Kidney (tissue), 14 donors: ENCODE data around the gene CORO2B. TPM values are rescaled to one million over a fixed set of nuclear protein-coding genes. Genes with fewer than 3 reads are reported as not detected.

Experiments used
- DNase-seq, 5 donors: peaks; one replicate each; pipeline ENCODE4 v3.0.0-alpha.2; 2013 to 2020
- FAIRE-seq: peaks from 2 replicates; lab custom pipeline; 2012; peaks lifted over from hg19 to GRCh38; lab: Jason Lieb, UNC
- H3K27ac ChIP-seq, 2 donors: one replicate each; pipeline ENCODE4 v1.7.0; 2013; ENCODE audit warnings: low read depth in 2 of 2, low read length in 2 of 2, inconsistent platforms in 1 of 2
- H3K27me3 ChIP-seq: one replicate; pipeline ENCODE4 v1.7.1; 2013; ENCODE audit warnings: low read length, inconsistent platforms; ENCODE audit not compliant: control insufficient read depth, insufficient read depth
- H3K36me3 ChIP-seq, 3 donors: one replicate each; pipeline versions ENCODE4 v1.7.0 to v1.7.1; 2013; ENCODE audit warnings: low read length in 3 of 3, control low read depth in 1 of 3, inconsistent platforms in 1 of 3; ENCODE audit not compliant: insufficient read depth in 3 of 3, control insufficient read depth in 2 of 3
- H3K4me1 ChIP-seq, 3 donors: one replicate each; pipeline versions ENCODE4 v1.7.0 to v1.7.1; 2013; ENCODE audit warnings: low read length in 3 of 3, inconsistent platforms in 1 of 3, low read depth in 1 of 3; ENCODE audit not compliant: control insufficient read depth in 2 of 3, insufficient read depth in 2 of 3
- H3K4me3 ChIP-seq, 3 donors: one replicate each; pipeline versions ENCODE4 v1.7.0 to v1.8.1; 2013; ENCODE audit warnings: low read length in 3 of 3, control low read depth in 1 of 3, inconsistent platforms in 1 of 3
- H3K9ac ChIP-seq, 3 donors: one replicate each; pipeline versions ENCODE4 v1.7.0 to v1.7.1; 2013; ENCODE audit warnings: low read length in 3 of 3, control low read depth in 1 of 3, inconsistent platforms in 1 of 3
- H3K9me3 ChIP-seq, 3 donors: one replicate each; pipeline versions ENCODE4 v1.7.0 to v1.7.1; 2013; ENCODE audit warnings: low read length in 3 of 3, control low read depth in 1 of 3, inconsistent platforms in 1 of 3; ENCODE audit not compliant: control insufficient read depth in 2 of 3, insufficient read depth in 1 of 3
- intact Hi-C: fragments of 100-400 bp; cut with DNase I; formaldehyde crosslinking; loops from one replicate; pipeline ENCODE4 v1.11.1; 2022
- polyA plus RNA-seq: library from polyadenylated mRNA; stranded (reverse); fragments of 350-450 nt; fragmentation: Illumina TruSeq; extraction: RNeasy Lipid Tissue Mini Kit (QIAGEN cat#74804); gene quantifications from one replicate; pipeline ENCODE4 v1.2.3, GENCODE V29; 2014; ENCODE audit warnings: low read depth, low replicate concordance; ENCODE audit not compliant: insufficient read depth
- total RNA-seq: library from RNA; stranded (reverse); fragmentation: NEBNext Ultra II Directional; extraction: Animal tissue kit (Norgen Biotek cat#: 25700); gene quantifications from one replicate; pipeline ENCODE4 v1.2.1, GENCODE V29; 2021
- TF ChIP-seq, protein P1 (sequence below): IDR thresholded peaks from 3 replicates; pipeline ENCODE4 v1.5.1; 2012; ENCODE audit warnings: mild to moderate bottlenecking, moderate library complexity, borderline replicate concordance; ENCODE audit not compliant: insufficient read depth; ENCODE audit errors: extremely low read depth
- donor health status: control.
- donor health status: control.
- donor health status: control.
- donor health status: control.
- donor health status: control.
- donor health status: DM: yes; HTN: yes; CAD: no.
- donor health status: Normal renal cell carcinoma (clear cell type).

CORO2B gene
- total and polyA plus RNA-seq, 2 donors from 2014 or later = 7.9 to 9.0 TPM

GRCh38 chr15:68615811-68616210 lies 37.0 kb downstream of the CORO2B start:
- no peaks in the 10 kb centered on the region for H3K27me3 ChIP-seq
- no peak for DNase-seq
- H3K9me3 ChIP-seq = no peaks in the 10 kb centered on the region
- TF ChIP-seq, protein P1, sequence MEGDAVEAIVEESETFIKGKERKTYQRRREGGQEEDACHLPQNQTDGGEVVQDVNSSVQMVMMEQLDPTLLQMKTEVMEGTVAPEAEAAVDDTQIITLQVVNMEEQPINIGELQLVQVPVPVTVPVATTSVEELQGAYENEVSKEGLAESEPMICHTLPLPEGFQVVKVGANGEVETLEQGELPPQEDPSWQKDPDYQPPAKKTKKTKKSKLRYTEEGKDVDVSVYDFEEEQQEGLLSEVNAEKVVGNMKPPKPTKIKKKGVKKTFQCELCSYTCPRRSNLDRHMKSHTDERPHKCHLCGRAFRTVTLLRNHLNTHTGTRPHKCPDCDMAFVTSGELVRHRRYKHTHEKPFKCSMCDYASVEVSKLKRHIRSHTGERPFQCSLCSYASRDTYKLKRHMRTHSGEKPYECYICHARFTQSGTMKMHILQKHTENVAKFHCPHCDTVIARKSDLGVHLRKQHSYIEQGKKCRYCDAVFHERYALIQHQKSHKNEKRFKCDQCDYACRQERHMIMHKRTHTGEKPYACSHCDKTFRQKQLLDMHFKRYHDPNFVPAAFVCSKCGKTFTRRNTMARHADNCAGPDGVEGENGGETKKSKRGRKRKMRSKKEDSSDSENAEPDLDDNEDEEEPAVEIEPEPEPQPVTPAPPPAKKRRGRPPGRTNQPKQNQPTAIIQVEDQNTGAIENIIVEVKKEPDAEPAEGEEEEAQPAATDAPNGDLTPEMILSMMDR = no peak
- FAIRE-seq = no peak
- H3K4me3 ChIP-seq = no peak overlapping the region
- no peak overlapping the region for H3K9ac ChIP-seq
- H3K27ac ChIP-seq = no peak overlapping the region
- H3K4me1 ChIP-seq = peaks cover 0 to 13% (median 2%) of the 10 kb centered on the region in 3 donors
- intact Hi-C loops = no loop called here
- H3K36me3 ChIP-seq = no peaks in the 10 kb centered on the region

DNA sequence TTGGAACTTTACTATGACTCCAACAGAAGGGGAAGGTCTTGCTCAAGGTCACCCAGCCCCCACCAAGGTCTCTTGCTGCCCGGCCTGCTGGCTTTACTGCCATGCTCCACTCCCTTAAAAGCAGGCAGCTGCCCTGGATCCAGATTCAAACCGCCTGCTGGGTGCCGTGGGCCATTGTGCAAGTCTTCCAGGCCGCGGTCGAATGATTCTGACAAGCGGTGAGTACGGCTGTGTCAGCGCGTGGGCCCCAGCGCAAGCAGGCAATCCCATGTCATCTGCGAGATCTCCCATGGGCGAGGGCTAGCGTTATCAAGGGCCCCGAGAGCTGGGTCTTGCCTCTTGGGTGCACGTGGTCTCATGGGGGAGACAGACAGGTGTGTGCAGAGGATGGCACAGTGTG lies 37.6 kb downstream of the CORO2B start:
- H3K4me1 ChIP-seq = peaks cover 0 to 13% (median 5%) of the 10 kb centered on the region in 3 donors
- H3K9ac ChIP-seq = no peak overlapping the region
- no peaks in the 10 kb centered on the region for H3K36me3 ChIP-seq
- H3K9me3 ChIP-seq = no peaks in the 10 kb centered on the region
- no peak overlapping the region for H3K4me3 ChIP-seq
- no peak overlapping the region for H3K27ac ChIP-seq
- intact Hi-C loops = no loop called here
- TF ChIP-seq, protein P1 = no peak
- no peaks in the 10 kb centered on the region for H3K27me3 ChIP-seq
- FAIRE-seq = no peak
- no peak for DNase-seq

DNA sequence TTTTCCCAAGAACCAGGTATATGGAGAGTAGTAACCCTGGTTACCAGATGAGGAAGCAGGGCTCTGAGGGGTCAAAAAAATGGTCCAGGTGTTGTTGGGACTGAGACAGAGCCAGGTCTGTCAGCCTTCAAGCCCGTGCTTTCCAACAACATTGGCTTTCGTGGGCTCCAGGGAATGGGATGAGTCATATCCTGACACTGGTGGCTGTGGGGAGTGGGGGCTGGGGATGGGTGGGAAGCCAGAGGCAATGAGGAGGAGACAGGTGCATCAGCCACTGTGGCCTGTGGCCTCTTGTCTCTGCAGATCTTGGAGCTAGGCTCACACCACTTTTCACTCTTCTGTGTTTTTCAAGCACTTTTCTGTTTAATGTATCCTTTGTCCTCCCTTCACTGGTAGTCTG lies 38.2 kb downstream of the CORO2B start:
- intact Hi-C loops = no loop called here
- DNase-seq = no peak
- TF ChIP-seq, protein P1 = no peak
- no peak overlapping the region for H3K9ac ChIP-seq
- H3K36me3 ChIP-seq = no peaks in the 10 kb centered on the region
- H3K9me3 ChIP-seq = no peaks in the 10 kb centered on the region
- no peaks in the 10 kb centered on the region for H3K27me3 ChIP-seq
- peaks cover 0 to 13% (median 6%) of the 10 kb centered on the region in 3 donors for H3K4me1 ChIP-seq
- H3K27ac ChIP-seq = no peak overlapping the region
- H3K4me3 ChIP-seq = no peak overlapping the region
- FAIRE-seq = no peak

GRCh38 chr15:68617777-68618176 lies 39.0 kb downstream of the CORO2B start:
- Histone ChIP-seq H3K4me3 (no peak overlapping the region), H3K27ac (no peak overlapping the region), H3K4me1 (peaks cover 0 to 13% (median 6%) of the 10 kb centered on the region in 3 donors), H3K9ac (no peak overlapping the region), H3K27me3 (no peaks in the 10 kb centered on the region), H3K9me3 (no peaks in the 10 kb centered on the region), H3K36me3 (no peaks in the 10 kb centered on the region)
- intact Hi-C loops = no loop called here
- FAIRE-seq (no peak), DNase-seq (no peak)
- TF ChIP-seq, protein P1 = no peak
